ENCODE measurements around the gene DKKL1. TPM values are rescaled to one million over a fixed set of nuclear protein-coding genes. Genes with fewer than 3 reads are reported as not detected.

Gene DKKL1
- total RNA-seq, 1 donor from 2014 or later: 2.1 TPM

- Mint-ChIP-seq H3K4me3 (ENCODE audit: unreplicated experiment) (no peak overlapping the region), H3K9me3 (ENCODE audit: low read depth) (no peaks in the 10 kb centered on the region), H3K4me1 (ENCODE audit: low read depth) (peaks cover 20% of the 10 kb centered on the region), H3K27me3 (ENCODE audit: low read depth) (peaks cover 62% of the 10 kb centered on the region), H3K36me3 (ENCODE audit: low read depth) (peaks cover 4% of the 10 kb centered on the region), H3K27ac (ENCODE audit: unreplicated experiment) (no peak overlapping the region)
- DNase-seq (ENCODE audit: low spot score): no peak
- TF ChIP-seq, protein P1, sequence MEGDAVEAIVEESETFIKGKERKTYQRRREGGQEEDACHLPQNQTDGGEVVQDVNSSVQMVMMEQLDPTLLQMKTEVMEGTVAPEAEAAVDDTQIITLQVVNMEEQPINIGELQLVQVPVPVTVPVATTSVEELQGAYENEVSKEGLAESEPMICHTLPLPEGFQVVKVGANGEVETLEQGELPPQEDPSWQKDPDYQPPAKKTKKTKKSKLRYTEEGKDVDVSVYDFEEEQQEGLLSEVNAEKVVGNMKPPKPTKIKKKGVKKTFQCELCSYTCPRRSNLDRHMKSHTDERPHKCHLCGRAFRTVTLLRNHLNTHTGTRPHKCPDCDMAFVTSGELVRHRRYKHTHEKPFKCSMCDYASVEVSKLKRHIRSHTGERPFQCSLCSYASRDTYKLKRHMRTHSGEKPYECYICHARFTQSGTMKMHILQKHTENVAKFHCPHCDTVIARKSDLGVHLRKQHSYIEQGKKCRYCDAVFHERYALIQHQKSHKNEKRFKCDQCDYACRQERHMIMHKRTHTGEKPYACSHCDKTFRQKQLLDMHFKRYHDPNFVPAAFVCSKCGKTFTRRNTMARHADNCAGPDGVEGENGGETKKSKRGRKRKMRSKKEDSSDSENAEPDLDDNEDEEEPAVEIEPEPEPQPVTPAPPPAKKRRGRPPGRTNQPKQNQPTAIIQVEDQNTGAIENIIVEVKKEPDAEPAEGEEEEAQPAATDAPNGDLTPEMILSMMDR (IDR thresholded peaks at IDR 0.05): no peak
These were observed 55.5 kb downstream of the DKKL1 start for GRCh38 chr19:49419173-49419572.

DNA sequence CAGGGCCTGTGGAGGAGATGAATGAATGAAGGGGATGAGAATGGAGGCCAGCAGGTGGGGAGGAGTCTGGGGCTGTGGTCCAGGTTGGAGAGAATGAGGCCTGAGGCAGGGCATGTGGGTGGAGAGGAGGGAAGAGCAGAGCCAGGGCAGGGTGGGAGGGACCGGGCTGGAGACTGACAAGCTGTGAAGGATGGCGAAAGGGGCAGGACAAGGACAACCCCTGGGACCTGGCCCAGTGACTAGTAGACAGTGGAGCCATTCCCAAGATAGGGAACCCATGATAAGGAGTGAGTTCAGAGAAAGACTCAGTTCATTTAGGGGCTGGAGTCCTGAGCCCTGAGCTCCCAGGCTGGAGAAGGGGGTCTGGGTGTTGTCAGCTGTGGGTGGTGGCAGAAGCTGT is 56.5 kb downstream of the DKKL1 start:
- Mint-ChIP-seq H3K27ac (ENCODE audit: unreplicated experiment) (no peak overlapping the region), H3K27me3 (ENCODE audit: low read depth) (peaks cover 71% of the 10 kb centered on the region), H3K4me3 (ENCODE audit: unreplicated experiment) (no peak overlapping the region), H3K9me3 (ENCODE audit: low read depth) (no peaks in the 10 kb centered on the region), H3K4me1 (ENCODE audit: low read depth) (peaks cover 20% of the 10 kb centered on the region), H3K36me3 (ENCODE audit: low read depth) (peaks cover 4% of the 10 kb centered on the region)
- TF ChIP-seq, protein P1 (IDR thresholded peaks at IDR 0.05): no peak
- DNase-seq (ENCODE audit: low spot score): no peak

DNA sequence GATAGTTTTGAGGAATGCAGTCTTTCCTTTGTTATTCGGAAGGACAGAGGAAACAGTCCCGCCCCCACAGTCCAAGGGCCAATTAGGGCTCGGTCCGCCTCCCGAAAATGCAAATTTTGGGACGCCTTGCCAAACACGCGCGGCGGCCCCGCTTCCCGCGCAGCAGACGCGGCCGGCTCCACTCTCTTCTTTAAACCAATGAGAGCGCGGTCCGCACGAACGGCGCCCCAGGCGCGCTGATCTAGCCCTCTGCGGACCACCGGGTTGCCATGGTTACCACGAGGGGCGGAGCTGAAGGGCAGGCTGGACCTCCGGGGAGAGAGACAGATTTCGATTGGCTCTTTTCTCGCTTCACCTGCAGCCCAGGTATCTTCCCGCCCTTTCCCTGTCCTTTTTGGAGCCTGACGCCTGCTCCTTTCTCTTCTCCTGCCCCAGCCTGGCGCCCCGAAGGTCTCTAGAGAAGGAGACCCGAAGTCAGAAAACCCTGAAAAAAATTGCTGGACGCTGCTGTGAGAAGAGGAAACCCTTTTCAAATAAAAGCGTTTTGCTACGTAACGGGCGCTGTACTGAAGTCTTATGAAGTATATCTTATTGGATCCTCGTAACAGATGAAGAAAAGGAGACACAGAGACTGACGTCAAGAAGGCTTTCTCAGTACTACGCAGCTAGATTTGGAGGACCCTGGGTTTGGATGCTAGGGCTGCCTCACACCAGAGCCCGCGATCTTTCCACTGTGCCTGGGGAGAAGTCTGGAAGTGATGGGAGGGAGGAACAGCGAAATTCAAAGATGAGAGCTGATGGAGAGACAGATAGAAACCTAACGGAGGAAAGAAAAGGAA is 57.6 kb downstream of the DKKL1 start:
- TF ChIP-seq, protein P1 (IDR thresholded peaks at IDR 0.05): no peak
- H3K4me3 Mint-ChIP-seq (ENCODE audit: unreplicated experiment): peak overlapping the region; percentile 38
- peaks cover 20% of the 10 kb centered on the region for H3K4me1 Mint-ChIP-seq (ENCODE audit: low read depth)
- DNase-seq (ENCODE audit: low spot score): no peak
- H3K9me3 Mint-ChIP-seq (ENCODE audit: low read depth): no peaks in the 10 kb centered on the region
- H3K27me3 Mint-ChIP-seq (ENCODE audit: low read depth): peaks cover 78% of the 10 kb centered on the region
- H3K27ac Mint-ChIP-seq (ENCODE audit: unreplicated experiment): no peak overlapping the region
- peaks cover 7% of the 10 kb centered on the region for H3K36me3 Mint-ChIP-seq (ENCODE audit: low read depth)

DNA sequence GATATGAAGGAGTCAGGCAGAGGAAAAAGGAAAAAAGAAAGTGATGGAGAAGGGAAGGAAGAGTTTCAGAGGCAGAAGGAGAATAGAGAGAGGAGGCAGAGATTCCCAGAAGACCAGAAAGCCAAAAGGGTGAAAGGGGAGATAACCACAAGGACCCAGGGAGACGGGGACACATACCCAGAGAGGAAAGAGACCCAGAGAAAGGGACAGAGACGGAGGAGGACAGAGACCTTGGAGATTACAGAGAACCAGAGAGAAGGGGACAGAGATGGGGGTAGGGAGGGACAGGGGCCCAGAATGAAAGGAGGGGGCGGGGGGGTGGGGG is 58.2 kb downstream of the DKKL1 start:
- no peak overlapping the region for H3K4me3 Mint-ChIP-seq (ENCODE audit: unreplicated experiment)
- H3K9me3 Mint-ChIP-seq (ENCODE audit: low read depth): no peaks in the 10 kb centered on the region
- no peak overlapping the region for H3K27ac Mint-ChIP-seq (ENCODE audit: unreplicated experiment)
- TF ChIP-seq, protein P1 (IDR thresholded peaks at IDR 0.05): no peak
- no peak for DNase-seq (ENCODE audit: low spot score)
- H3K27me3 Mint-ChIP-seq (ENCODE audit: low read depth): peaks cover 84% of the 10 kb centered on the region
- peaks cover 20% of the 10 kb centered on the region for H3K4me1 Mint-ChIP-seq (ENCODE audit: low read depth)
- H3K36me3 Mint-ChIP-seq (ENCODE audit: low read depth): peaks cover 8% of the 10 kb centered on the region

DNA sequence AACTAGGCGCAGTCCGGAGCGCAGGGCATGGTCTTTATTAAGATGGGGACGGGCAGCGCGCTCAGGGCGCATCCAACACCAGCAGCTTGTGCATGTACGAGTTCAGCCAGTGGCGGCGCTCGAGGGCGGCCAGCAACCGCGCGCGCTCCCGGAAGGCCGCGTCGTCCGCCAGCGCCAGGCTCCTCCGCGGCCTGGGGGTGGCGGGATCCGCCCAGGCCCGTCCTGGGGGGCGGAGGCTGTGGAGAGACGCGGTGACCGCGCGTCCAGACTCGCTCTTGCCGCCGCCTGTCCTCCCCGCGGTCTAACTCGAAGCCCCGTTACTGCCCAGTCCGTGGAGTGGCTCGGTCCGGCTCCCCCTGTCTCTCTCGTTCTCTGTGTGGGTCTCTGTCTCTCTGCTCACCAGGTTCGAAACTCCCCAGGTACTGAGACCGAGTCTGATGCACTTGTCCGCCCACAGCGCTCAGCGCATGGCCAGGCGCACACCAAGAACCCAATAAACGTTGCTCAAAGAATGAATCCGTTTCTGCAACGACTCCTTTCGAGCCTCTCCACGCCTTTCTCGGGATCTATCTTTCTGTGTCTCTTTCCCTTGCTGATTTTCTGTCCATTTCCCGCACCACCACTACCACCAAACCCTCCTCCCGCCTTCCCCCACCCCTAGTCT is 58.9 kb downstream of the DKKL1 start:
- DNase-seq (ENCODE audit: low spot score): no peak
- H3K4me1 Mint-ChIP-seq (ENCODE audit: low read depth): peaks cover 20% of the 10 kb centered on the region

More for the DNA sequence above, 58.9 kb downstream of the DKKL1 start:
- TF ChIP-seq, protein P1 (IDR thresholded peaks at IDR 0.05): peak; percentile 73
- H3K27ac Mint-ChIP-seq (ENCODE audit: unreplicated experiment): no peak overlapping the region
- peaks cover 87% of the 10 kb centered on the region for H3K27me3 Mint-ChIP-seq (ENCODE audit: low read depth)
- peak overlapping the region; percentile 51 for H3K4me3 Mint-ChIP-seq (ENCODE audit: unreplicated experiment)
- H3K9me3 Mint-ChIP-seq (ENCODE audit: low read depth): no peaks in the 10 kb centered on the region
- H3K36me3 Mint-ChIP-seq (ENCODE audit: low read depth): peaks cover 8% of the 10 kb centered on the region
